K562 treated with DMSO at 1 percent for 24 hours (cell line): ENCODE results near the gene MLANA. TPM values are rescaled to one million over a fixed set of nuclear protein-coding genes. Genes with fewer than 3 reads are reported as not detected.

ENCODE experiments used
- total RNA-seq: library from RNA; unstranded; fragments of 300-600 nt; gene quantifications from 2 replicates; pipeline ENCODE4 v1.2.3, GENCODE V29; 2022; ENCODE audit warnings: low read depth; ENCODE audit not compliant: insufficient read depth

MLANA gene, protein sequence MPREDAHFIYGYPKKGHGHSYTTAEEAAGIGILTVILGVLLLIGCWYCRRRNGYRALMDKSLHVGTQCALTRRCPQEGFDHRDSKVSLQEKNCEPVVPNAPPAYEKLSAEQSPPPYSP
- total RNA-seq, result not detected in 2 replicates

DNA sequence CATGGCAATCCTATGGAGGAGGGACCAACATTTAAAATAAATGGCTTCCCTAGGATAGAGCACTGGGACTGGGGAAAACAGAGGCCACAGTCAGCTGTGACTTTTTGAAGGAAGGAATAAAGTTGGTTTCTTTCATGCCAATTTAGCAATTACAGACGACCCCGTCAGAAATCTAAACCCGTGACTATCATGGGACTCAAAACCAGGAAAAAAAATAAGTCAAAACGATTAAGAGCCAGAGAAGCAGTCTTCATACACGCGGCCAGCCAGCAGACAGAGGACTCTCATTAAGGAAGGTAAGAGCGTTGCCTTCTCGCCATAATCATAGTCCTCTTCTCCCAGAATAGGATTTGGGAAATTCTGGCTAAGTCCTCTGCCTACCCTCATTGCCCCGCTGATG is at the start of gene MLANA:
MLANA (plus strand) TSS at position 249 of the 400 bp plus-strand sequence. CDS start 1,586 bp downstream, outside the sequence.

Other genes with a start within 250 kb of the MLANA start
- gene ERMP1, start 57.8 kb upstream of the MLANA start, total RNA-seq, result 13.6 and 20.1 TPM in 2 replicates
- gene RANBP6, start 124.7 kb downstream of the MLANA start, total RNA-seq, result 6.3 and 7.3 TPM in 2 replicates